Spleen (tissue), 7 donors: Measurements from ENCODE around the gene SESN2.

ENCODE experiments used
- POLR2AphosphoS5 ChIP-seq, 3 donors: sonication (generic); formaldehyde crosslinking; IDR thresholded peaks; one replicate each; pipeline ENCODE4 v1.5.1; 2017; ENCODE audit warnings: antibody characterized with exemption in 3 of 3
- TF ChIP-seq, protein P1 (sequence below), 11 experiments: fragments of 200-600 bp in 7 of 11; fragments of 450-650 bp in 4 of 11; sonication (generic) in 4 of 11; IDR thresholded peaks in 8 of 11; conservative IDR thresholded peaks in 3 of 11; 1 replicate in 7 of 11; 2 replicates in 4 of 11; pipeline versions ENCODE4 v1.4.0 to v1.8.0; 2016 to 2021; ENCODE audit warnings: antibody characterized with exemption in 11 of 11, inconsistent platforms in 4 of 11, mild to moderate bottlenecking in 1 of 11
- donor health status: DM: no; HTN: no; CAD: no; lungs with moderate emphysema.
- donor health status: DM: no; HTN: no; CAD: no.
- donor health status: DM: no; HTN: no; CAD: no.

- no peak for TF ChIP-seq POLR2AphosphoS5 (IDR thresholded peaks at IDR 0.05)
- TF ChIP-seq, protein P1, sequence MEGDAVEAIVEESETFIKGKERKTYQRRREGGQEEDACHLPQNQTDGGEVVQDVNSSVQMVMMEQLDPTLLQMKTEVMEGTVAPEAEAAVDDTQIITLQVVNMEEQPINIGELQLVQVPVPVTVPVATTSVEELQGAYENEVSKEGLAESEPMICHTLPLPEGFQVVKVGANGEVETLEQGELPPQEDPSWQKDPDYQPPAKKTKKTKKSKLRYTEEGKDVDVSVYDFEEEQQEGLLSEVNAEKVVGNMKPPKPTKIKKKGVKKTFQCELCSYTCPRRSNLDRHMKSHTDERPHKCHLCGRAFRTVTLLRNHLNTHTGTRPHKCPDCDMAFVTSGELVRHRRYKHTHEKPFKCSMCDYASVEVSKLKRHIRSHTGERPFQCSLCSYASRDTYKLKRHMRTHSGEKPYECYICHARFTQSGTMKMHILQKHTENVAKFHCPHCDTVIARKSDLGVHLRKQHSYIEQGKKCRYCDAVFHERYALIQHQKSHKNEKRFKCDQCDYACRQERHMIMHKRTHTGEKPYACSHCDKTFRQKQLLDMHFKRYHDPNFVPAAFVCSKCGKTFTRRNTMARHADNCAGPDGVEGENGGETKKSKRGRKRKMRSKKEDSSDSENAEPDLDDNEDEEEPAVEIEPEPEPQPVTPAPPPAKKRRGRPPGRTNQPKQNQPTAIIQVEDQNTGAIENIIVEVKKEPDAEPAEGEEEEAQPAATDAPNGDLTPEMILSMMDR (IDR thresholded peaks at IDR 0.05 in 8 of 11, conservative IDR thresholded peaks at IDR 0.05 in 3 of 11) = no peak
These were observed 19.4 kb downstream of the SESN2 start for GRCh38 chr1:28278763-28279162.
